H1 (cell line): ENCODE measurements around the gene PLCB4. TPM values are rescaled to one million over a fixed set of nuclear protein-coding genes. Genes with fewer than 3 reads are reported as not detected.

Source experiments
- CTCF ChIA-PET: fragments of 300-600 bp; sonication (Branson Sonifier 250); formaldehyde crosslinking; loops from one replicate; lab custom pipeline; 2021; ENCODE audit not compliant: partially characterized antibody; lab: Charles Lee
- POLR2A ChIA-PET: fragments of 300-600 bp; sonication (Branson Sonifier 250); formaldehyde crosslinking; loops from one replicate; lab custom pipeline; 2021; ENCODE audit warnings: inconsistent platforms; ENCODE audit not compliant: partially characterized antibody; lab: Charles Lee
- DNase-seq, 2 experiments: peaks; one replicate each; pipeline versions ENCODE4 v3.0.0 to v3.0.0-alpha.2; 2010 to 2022; ENCODE audit warnings: low spot score in 2 of 2, low read depth in 1 of 2, mixed read lengths in 1 of 2
- FAIRE-seq: peaks from 2 replicates; lab custom pipeline; 2011; peaks lifted over from hg19 to GRCh38; lab: Jason Lieb, UNC
- H2AFZ ChIP-seq: 2 replicates; pipeline ENCODE4 v1.8.1; 2012; ENCODE audit warnings: low read length, inconsistent platforms
- H2AK5ac ChIP-seq: 2 replicates; pipeline ENCODE4 v1.6.1; 2013; ENCODE audit warnings: low read depth, low read length
- H2BK120ac ChIP-seq: replicated peaks from 2 replicates; pipeline ENCODE3; 2013; ENCODE audit warnings: low read depth, low read length, inconsistent platforms
- H2BK12ac ChIP-seq: 2 replicates; pipeline ENCODE4 v1.6.1; 2013; ENCODE audit warnings: low read depth, low read length
- H2BK15ac ChIP-seq: 2 replicates; pipeline ENCODE4 v1.6.1; 2013; ENCODE audit warnings: low read length
- H2BK20ac ChIP-seq: 2 replicates; pipeline ENCODE4 v1.6.1; 2013; ENCODE audit warnings: low read length
- H2BK5ac ChIP-seq: 2 replicates; pipeline ENCODE4 v1.6.1; 2013; ENCODE audit warnings: low read depth, low read length
- H3K14ac ChIP-seq: 2 replicates; pipeline ENCODE4 v1.6.1; 2013; ENCODE audit warnings: inconsistent platforms; ENCODE audit not compliant: insufficient read length
- H3K18ac ChIP-seq: 2 replicates; pipeline ENCODE4 v1.6.1; 2013; ENCODE audit warnings: low read length; ENCODE audit errors: extremely low read depth
- H3K23ac ChIP-seq: 2 replicates; pipeline ENCODE4 v1.6.1; 2013; ENCODE audit warnings: inconsistent platforms; ENCODE audit not compliant: insufficient read length
- H3K23me2 ChIP-seq: 2 replicates; pipeline ENCODE4 v1.6.1; 2013; ENCODE audit warnings: low read depth, low read length
- H3K27ac ChIP-seq: 2 replicates; pipeline ENCODE4 v1.6.1; 2011; ENCODE audit warnings: low read depth, low read length, inconsistent platforms
- H3K27me3 ChIP-seq, 4 experiments: replicated peaks in 1 of 4; 1 replicate in 1 of 4; 2 replicates in 3 of 4; pipeline versions ENCODE4 v1.6.1 to v1.8.1; 2011 to 2013; ENCODE audit warnings: low read length in 3 of 4, mild to moderate bottlenecking in 3 of 4, inconsistent platforms in 2 of 4, mixed read lengths in 2 of 4, moderate library complexity in 1 of 4; ENCODE audit not compliant: control insufficient read depth in 3 of 4, insufficient read depth in 3 of 4; ENCODE audit errors: extremely low read depth in 1 of 4
- H3K36me3 ChIP-seq, 4 experiments: 2 replicates each; pipeline versions ENCODE4 v1.6.1 to v1.8.1; 2011 to 2013; ENCODE audit warnings: mild to moderate bottlenecking in 4 of 4, low read length in 3 of 4, moderate library complexity in 2 of 4, control low read depth in 1 of 4, inconsistent platforms in 1 of 4; ENCODE audit not compliant: insufficient read depth in 4 of 4, control insufficient read depth in 2 of 4
- H3K4ac ChIP-seq: replicated peaks from 2 replicates; pipeline ENCODE3; 2013; ENCODE audit warnings: low read length, low read depth, mixed read lengths, inconsistent platforms; ENCODE audit not compliant: insufficient read length
- H3K4me1 ChIP-seq, 4 experiments: replicated peaks in 1 of 4; 1 replicate in 1 of 4; 2 replicates in 3 of 4; pipeline versions ENCODE4 v1.6.1 to v1.8.1; 2011 to 2013; ENCODE audit warnings: low read length in 3 of 4, inconsistent platforms in 2 of 4, mixed read lengths in 1 of 4; ENCODE audit not compliant: insufficient read depth in 4 of 4, control insufficient read depth in 3 of 4
- H3K4me2 ChIP-seq, 2 experiments: 2 replicates each; pipeline versions ENCODE4 v1.6.1 to v1.8.1; 2011 to 2013; ENCODE audit warnings: low read depth in 2 of 2, low read length in 2 of 2, control low read depth in 1 of 2, inconsistent platforms in 1 of 2, mild to moderate bottlenecking in 1 of 2; ENCODE audit not compliant: insufficient read depth in 1 of 2
- H3K4me3 ChIP-seq, 4 experiments: fragments of 200-600, 300-600 bp in 1 of 4; sonication (generic), shearing (Covaris generic), sonication (Bioruptor Twin) in 1 of 4; 2 replicates each; pipeline versions ENCODE4 v1.5.1 to v1.8.1; 2011 to 2016; ENCODE audit warnings: low read length in 4 of 4, low read depth in 3 of 4, control low read depth in 2 of 4, inconsistent platforms in 2 of 4, mild to moderate bottlenecking in 2 of 4, mixed read lengths in 1 of 4, moderate library complexity in 1 of 4; ENCODE audit not compliant: insufficient read depth in 2 of 4; ENCODE audit errors: extremely low read depth in 1 of 4
- H3K56ac ChIP-seq: replicated peaks from 2 replicates; pipeline ENCODE3; 2013; ENCODE audit warnings: low read depth, mild to moderate bottlenecking, mixed read lengths, low read length, inconsistent platforms; ENCODE audit not compliant: insufficient read length
- H3K79me1 ChIP-seq: 2 replicates; pipeline ENCODE4 v1.6.1; 2013; ENCODE audit warnings: low read depth, low read length, control low read depth
- H3K79me2 ChIP-seq, 2 experiments: 2 replicates each; pipeline versions ENCODE4 v1.6.1 to v1.8.1; 2012 to 2013; ENCODE audit warnings: low read length in 2 of 2, mild to moderate bottlenecking in 2 of 2, inconsistent platforms in 1 of 2; ENCODE audit not compliant: insufficient read depth in 2 of 2, control insufficient read depth in 1 of 2
- H3K9ac ChIP-seq, 4 experiments: replicated peaks in 1 of 4; 1 replicate in 1 of 4; 2 replicates in 3 of 4; pipeline versions ENCODE4 v1.6.1 to v1.8.1; 2011 to 2013; ENCODE audit warnings: low read depth in 3 of 4, low read length in 3 of 4, control low read depth in 2 of 4, mild to moderate bottlenecking in 2 of 4, moderate library complexity in 2 of 4, inconsistent platforms in 1 of 4; ENCODE audit errors: extremely low read depth in 1 of 4
- H3K9me3 ChIP-seq, 2 experiments: 2 replicates each; pipeline versions ENCODE4 v1.6.1 to v1.8.1; 2012 to 2013; ENCODE audit warnings: mild to moderate bottlenecking in 2 of 2, moderate library complexity in 2 of 2, control low read depth in 1 of 2, inconsistent platforms in 1 of 2, low read depth in 1 of 2, low read length in 1 of 2, mixed read lengths in 1 of 2; ENCODE audit not compliant: insufficient read depth in 2 of 2
- H4K20me1 ChIP-seq, 2 experiments: replicated peaks in 1 of 2; 2 replicates each; pipeline versions ENCODE3 to v1.8.1; 2011 to 2013; ENCODE audit warnings: inconsistent platforms in 2 of 2, low read length in 2 of 2, mild to moderate bottlenecking in 1 of 2; ENCODE audit not compliant: insufficient read depth in 2 of 2, control insufficient read depth in 1 of 2
- H4K5ac ChIP-seq: 2 replicates; pipeline ENCODE4 v1.6.1; 2013; ENCODE audit warnings: low read length, low read depth, mixed read lengths, inconsistent platforms; ENCODE audit not compliant: insufficient read length
- H4K8ac ChIP-seq: 2 replicates; pipeline ENCODE4 v1.8.0; 2013; ENCODE audit warnings: mild to moderate bottlenecking, moderate library complexity, low read length, inconsistent platforms; ENCODE audit not compliant: insufficient read depth; ENCODE audit errors: extremely low read depth
- H4K91ac ChIP-seq: replicated peaks from 2 replicates; pipeline ENCODE3; 2013; ENCODE audit warnings: low read length, mixed read lengths, inconsistent platforms; ENCODE audit not compliant: insufficient read length
- CTBP2 ChIP-seq: IDR thresholded peaks from 2 replicates; pipeline ENCODE4 v1.7.0; 2011; ENCODE audit warnings: borderline replicate concordance, mild to moderate bottlenecking, moderate library complexity, mixed read lengths, low read length; ENCODE audit not compliant: insufficient read depth, insufficient read length
- POLR2A ChIP-seq, 2 experiments: IDR thresholded peaks; 1 replicate in 1 of 2; 2 replicates in 1 of 2; pipeline ENCODE4 v1.6.1; 2011; ENCODE audit warnings: low read depth in 2 of 2, low read length in 2 of 2, mild to moderate bottlenecking in 2 of 2; ENCODE audit errors: control extremely low read depth in 1 of 2
- POLR2AphosphoS5 ChIP-seq: IDR thresholded peaks from 2 replicates; pipeline ENCODE4 v1.6.1; 2011; ENCODE audit warnings: low read depth, low read length
- TAF1 ChIP-seq: IDR thresholded peaks from 2 replicates; pipeline ENCODE4 v1.6.1; 2011; ENCODE audit warnings: mild to moderate bottlenecking, low read depth, low read length
- TEAD4 ChIP-seq: IDR thresholded peaks from 2 replicates; pipeline ENCODE4 v1.6.1; 2012; ENCODE audit warnings: low read depth, low read length, inconsistent platforms, mixed read lengths
- WGBS, 2 experiments: shearing (Covaris generic) in 1 of 2; methylation state at CpG; one replicate each; pipeline versions ENCODE4 v1.1.6 to v1.1.7; 2013 to 2015; ENCODE audit warnings: low lambda C conversion rate in 2 of 2, mixed read lengths in 2 of 2, inconsistent platforms in 1 of 2, low coverage in 1 of 2, missing lambda C conversion rate in 1 of 2; ENCODE audit not compliant: insufficient replicate concordance in 2 of 2, insufficient coverage in 1 of 2, insufficient read length in 1 of 2; ENCODE audit errors: extremely low coverage in 1 of 2, missing lambda C conversion rate in 1 of 2; 5-methylcytosine and 5-hydroxymethylcytosine counted together
- polyA plus RNA-seq, 7 experiments: library from polyadenylated mRNA; depleted of rRNA in 3 of 7; stranded (reverse) in 5 of 7; unstranded in 2 of 7; fragments of >200 nt in 5 of 7; fragments of 200-250 nt in 2 of 7; gene quantifications; 1 replicate in 5 of 7; 2 replicates in 1 of 7; 4 replicates in 1 of 7; pipeline versions ENCODE4 v1.2.1 to v1.2.3, GENCODE V29; 2011 to 2013; ENCODE audit warnings: missing spikeins in 2 of 7, mixed read lengths in 2 of 7
- total RNA-seq: library from RNA; stranded (reverse); fragmentation: NEBNext Ultra II Directional; extraction: Animal tissue kit (Norgen Biotek cat#: 25700); gene quantifications from 2 replicates; pipeline ENCODE4 v1.2.1, GENCODE V29; 2021

Gene PLCB4
- total and polyA plus RNA-seq, 2 of the 8 experiments (the other 6 are each of a cell fraction or from before 2014, with no cell fraction given): 3.2 to 14.1 TPM

- H3K23me2 ChIP-seq: no peaks in the 10 kb centered on the region
- ChIA-PET CTCF (interaction anchor here (0.9 kb wide), 1 partner anchor 16 kb away, joined by 3 read pairs; no protein-coding TSS in a partner anchor), POLR2A (no interaction called here)
- H2BK5ac ChIP-seq: no peak overlapping the region
- DNase-seq: no peak
- H4K91ac ChIP-seq: no peak overlapping the region
- no peak overlapping the region for H3K4me2 ChIP-seq
- H4K8ac ChIP-seq: no peak overlapping the region
- H3K18ac ChIP-seq: no peak overlapping the region
- H3K79me2 ChIP-seq: no peaks in the 10 kb centered on the region
- H2AFZ ChIP-seq: no peak overlapping the region
- H3K23ac ChIP-seq: no peak overlapping the region
- no peak overlapping the region for H2BK15ac ChIP-seq
- H3K4me1 ChIP-seq: no peaks in the 10 kb centered on the region
- H4K20me1 ChIP-seq: no peaks in the 10 kb centered on the region
- H3K14ac ChIP-seq: no peak overlapping the region
- no peaks in the 10 kb centered on the region for H3K27me3 ChIP-seq
- H3K79me1 ChIP-seq: no peaks in the 10 kb centered on the region
- 80% methylated on average over 2 of the region's 2 CpGs; no CpG with 5 or more reads in 1 of the 2 experiments for WGBS, 2 experiments
- no peak overlapping the region for H2AK5ac ChIP-seq
- H3K27ac ChIP-seq: no peak overlapping the region
- H3K9ac ChIP-seq: no peak overlapping the region
- TF ChIP-seq TEAD4 (no peak), POLR2AphosphoS5 (no peak), POLR2A (IDR thresholded peaks at IDR 0.05; ENCODE audit: control extremely low read depth in 1 of 2, low read depth in 2 of 2, low read length in 2 of 2) (no peak), TAF1 (no peak), CTBP2 (no peak)
- no peak overlapping the region for H3K56ac ChIP-seq
- H3K9me3 ChIP-seq: no peaks in the 10 kb centered on the region
- no peak for FAIRE-seq
- H3K36me3 ChIP-seq: no peaks in the 10 kb centered on the region
- no peak overlapping the region for H2BK20ac ChIP-seq
- H2BK12ac ChIP-seq: no peak overlapping the region
- H4K5ac ChIP-seq: no peak overlapping the region
- no peak overlapping the region for H3K4ac ChIP-seq
- no peak overlapping the region for H2BK120ac ChIP-seq
- H3K4me3 ChIP-seq: no peak overlapping the region
Observed at GRCh38 chr20:9488063-9488462, 419.2 kb downstream of the PLCB4 start.
